HG02610 (cell line): ENCODE data around the gene CCDC181.
"Not testable (repeated sequence)": the region's sequence is repeated elsewhere in the genome, so short reads cannot be mapped to it uniquely, and the experiment has no call there.

Experiments used
- ATAC-seq: cut with Tn5 transposase; IDR thresholded peaks from one replicate; pipeline ENCODE4 v1.9.1; 2021; ENCODE audit warnings: mild to moderate bottlenecking, moderate library complexity; ENCODE audit not compliant: unreplicated experiment

Gene CCDC181

DNA sequence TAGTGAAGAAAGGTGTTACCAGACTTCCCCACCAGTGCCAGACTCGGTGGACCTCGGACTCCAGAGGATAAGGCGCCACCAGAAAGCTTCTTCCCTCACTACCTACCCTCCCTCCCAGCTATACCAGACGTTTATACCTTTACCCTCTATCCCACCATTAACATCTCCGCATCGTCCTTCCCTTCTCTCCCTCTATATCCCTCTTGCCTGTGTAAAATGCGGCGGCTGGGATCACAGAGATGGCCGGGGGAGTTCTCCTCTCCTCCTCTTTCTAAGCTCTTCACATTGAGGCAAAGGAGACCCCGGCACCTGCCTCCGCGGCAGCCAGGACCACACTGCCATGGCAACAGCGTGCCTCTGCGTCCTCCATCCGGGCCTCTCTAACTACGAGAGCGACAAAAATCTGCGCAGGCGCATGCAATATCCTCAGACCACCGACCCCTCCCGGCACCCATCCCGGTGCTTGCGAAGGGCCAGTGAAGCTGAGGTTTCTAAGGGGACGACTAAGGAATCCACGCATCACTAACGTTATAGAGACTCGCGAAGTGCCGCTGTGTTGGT lies at the start of gene CCDC181:
TSS of gene CCDC181 (minus strand) at position 394 of the 561 bp plus-strand sequence. CDS start 2,547 bp downstream, outside the sequence.
- peak; percentile 97 for ATAC-seq

DNA sequence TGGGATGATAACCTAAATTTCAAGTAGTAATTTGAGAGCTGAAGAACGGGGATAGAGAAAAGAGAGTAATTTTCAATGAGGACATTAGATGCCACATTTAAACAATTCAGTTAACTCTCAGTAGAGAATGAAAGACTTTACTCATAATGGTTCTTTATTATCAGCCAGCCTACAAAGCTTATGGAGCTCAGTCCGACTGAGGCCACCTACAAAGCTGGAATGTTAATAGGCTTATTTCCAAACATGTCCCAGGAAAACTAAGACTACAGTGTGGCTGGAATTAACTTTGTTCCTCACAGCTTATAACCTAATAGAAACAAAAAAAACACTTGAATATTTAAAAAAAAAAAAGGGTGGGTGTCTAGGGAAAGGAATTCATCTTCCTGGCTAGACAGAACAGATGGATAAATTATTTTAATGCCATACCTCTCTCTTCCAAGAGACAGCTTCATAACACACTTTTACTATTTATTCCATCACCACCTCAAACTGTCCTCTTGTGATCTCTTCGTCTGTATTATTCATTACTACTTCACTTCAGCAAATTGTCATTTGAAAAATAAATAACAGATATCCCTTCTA lies 48.6 kb upstream of the CCDC181 start:
- ATAC-seq: no peak

DNA sequence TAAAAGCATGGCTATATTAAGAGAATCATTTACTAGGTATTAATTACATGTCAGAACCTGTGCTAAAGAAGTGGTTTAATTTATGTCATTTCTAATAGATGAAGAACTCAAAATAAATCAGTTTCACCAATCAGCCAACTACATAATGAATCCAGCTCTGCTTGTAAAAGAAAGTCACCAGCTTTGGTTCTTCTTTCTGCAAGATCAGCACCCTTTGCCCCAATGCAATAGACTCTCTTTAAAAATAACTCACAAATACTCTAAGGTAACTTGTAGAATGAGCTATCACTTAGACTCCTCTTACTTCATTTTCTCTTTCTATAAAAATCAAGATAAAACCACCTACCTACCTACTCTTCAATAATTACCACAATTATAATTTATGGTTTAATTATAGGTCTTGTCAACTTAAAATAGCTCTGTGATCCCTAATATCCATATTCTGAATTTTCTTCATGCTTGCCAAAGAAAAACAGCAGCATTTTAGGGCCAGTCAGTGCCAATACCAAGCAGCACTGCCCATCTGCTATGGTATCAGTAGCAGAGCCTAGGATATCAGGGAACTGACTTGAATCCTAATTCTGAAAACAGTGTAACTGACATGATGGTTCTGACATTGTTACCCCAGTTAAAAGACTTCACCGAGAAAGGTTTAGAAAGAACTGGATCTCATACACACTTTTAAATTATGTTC lies 47.2 kb upstream of the CCDC181 start:
- ATAC-seq: no peak

DNA sequence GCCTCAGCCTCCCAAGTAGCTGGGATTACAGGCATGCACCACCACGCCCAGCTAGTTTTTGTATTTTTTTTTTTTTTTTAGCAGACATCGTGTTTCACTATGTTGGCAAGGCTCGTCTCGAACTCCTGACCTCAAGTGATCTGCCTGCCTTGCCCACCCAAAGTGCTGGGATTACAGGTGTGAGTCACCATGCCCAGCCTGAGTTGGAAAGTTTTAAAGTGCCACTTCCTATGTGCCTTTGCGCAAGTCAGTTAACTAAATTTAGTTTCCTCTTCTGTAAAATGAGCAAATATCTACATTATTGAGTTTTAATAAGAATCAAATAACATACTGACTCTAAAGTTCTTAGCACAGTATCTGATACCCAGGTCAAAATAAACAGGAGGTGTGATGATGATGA lies 46.1 kb upstream of the CCDC181 start:
- ATAC-seq: no peak

DNA sequence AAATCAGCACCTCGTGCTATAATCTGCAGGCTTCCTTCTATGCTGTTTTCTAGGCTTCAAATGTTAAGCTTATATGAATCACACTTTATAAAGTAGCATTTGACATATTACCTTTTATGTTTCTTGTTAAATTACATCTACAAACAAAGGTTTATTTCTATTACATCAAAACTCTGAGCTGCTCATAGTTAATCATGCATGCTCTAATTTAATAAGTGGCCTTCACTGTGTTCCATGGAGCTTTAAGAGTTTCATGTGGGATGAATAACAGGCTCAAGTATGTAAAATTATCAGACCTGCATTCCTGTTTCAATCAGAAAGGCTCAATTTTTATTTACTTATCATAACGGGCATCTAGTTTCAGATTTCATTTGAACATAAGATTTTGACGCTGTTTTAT lies 45.5 kb upstream of the CCDC181 start:
- no peak for ATAC-seq

DNA sequence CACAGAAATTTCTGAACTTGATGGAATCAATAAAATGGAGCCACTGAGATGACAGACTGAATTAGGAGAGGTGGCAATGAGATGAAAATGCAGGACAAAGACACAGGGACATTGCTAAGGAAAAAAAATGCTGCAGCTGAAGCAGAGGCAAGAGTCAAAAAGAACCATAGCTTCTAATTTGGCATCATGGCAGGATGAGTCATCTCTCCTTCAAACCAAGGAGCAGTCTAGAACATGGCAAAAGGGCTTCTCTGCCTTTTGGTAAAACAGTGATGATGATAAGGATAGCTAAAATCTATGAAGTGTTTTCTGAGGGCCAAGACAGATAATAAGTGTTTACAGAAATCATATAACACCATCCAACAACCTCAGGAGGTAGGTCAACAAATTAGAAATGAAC lies 41.7 kb upstream of the CCDC181 start:
- ATAC-seq: no peak

DNA sequence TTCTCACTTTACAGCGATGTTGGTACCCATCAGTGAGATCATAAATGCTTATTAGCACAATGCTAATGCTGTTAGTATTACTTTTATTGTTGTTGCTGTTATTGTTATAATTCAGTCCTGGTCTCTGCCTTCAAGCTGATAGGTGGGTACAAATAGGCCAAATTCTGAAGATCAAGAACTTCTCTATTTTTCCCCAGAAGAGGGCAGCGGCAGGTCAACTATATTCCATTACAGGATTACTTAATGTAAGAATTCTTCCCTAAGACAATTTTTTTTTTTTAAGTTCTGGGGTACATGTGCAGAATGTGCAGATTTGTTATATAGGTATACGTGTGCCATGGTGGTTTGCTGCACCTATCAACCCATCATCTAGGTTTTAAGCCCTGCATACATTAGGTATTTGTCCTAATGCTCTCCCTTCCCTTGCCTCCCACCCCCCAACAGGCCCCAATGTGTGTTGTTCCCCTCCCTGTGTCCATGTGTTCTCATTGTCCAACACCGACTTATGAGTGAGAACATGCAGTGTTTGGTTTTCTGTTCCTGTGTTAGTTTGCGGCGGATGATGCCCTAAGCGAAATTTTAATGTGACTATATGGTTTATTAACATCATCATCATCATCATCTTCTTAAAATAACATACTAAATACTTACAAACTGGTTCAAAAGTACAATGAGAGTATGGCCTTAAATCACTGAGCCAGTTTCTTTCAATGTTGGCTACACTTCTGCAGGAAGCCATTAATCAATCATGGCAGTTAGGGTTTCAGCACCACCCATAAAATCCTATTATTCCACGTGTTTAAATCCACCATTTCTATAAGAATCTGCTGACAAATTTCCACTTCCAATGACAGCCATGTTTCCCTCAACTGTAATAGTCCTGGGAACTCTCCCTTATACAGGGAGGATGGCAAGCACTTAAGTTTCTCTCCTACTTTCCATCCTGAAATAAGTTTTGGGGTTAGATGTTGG lies 39.3 kb upstream of the CCDC181 start:
- ATAC-seq: no peak

DNA sequence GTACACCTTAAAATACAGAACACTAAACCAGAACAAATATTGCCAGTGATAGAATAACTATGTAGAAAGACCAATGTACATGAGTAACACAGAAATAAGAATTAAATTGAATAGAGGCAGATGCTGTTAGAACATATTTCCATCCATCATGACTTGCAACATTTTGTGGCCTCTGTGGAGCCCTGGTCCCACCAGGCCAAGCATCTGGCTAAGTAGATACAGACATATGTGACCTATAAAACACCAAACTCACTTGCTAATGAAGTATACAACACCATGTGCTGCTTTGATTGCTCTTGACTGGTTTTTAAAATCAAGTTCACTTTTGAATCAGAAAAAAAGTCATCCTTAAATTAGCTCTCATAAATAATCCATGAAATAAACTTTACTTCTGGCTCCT lies 38.0 kb upstream of the CCDC181 start:
- ATAC-seq: no peak

DNA sequence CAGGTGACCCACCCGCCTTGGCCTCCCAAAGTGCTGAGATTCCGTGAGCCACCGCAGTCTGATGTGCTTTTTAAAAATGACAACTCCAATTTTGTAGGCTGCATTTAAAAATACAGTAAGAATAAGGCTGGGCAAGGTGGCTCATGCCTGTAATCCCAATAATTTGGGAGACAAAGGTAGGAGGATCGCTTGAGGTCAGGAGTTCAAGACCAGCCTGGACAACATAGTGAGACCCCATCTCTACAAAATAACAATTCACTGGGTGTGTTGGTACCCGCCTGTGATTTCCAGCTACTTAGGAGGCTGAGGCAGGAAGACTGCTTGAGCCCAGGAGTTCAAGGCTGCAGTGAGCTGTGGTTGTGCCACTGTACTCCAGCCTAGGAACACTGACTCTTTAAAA lies 35.1 kb upstream of the CCDC181 start:
- no peak for ATAC-seq

DNA sequence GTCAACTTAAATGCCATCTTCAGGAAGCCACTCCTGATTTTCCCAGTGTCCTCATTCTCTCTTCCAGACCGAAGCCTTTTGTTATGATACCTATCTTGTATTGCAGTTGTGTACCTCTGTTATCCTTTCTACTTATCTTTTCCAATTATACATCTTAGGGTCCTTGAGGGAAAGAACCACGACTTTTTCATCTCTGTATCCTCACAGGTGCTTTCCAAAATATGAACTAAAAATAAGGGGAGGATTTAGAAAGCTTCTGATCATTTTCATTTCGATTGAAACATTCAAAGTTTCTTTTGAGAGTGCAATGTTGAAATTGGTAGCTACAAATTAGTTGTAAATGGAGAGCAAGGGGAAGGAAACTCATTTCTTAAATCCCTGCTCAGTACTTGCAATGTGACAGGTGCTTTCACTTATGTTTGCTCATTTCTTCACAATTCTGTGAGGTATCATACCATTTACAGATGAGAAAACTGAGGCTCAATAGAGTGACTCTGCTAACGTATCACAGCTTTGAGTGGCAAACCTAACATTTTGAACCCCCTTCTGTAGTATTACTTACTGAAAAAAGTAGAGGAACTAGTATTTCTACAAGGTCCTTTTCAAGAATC lies 34.2 kb upstream of the CCDC181 start:
- ATAC-seq: peak; percentile 61

DNA sequence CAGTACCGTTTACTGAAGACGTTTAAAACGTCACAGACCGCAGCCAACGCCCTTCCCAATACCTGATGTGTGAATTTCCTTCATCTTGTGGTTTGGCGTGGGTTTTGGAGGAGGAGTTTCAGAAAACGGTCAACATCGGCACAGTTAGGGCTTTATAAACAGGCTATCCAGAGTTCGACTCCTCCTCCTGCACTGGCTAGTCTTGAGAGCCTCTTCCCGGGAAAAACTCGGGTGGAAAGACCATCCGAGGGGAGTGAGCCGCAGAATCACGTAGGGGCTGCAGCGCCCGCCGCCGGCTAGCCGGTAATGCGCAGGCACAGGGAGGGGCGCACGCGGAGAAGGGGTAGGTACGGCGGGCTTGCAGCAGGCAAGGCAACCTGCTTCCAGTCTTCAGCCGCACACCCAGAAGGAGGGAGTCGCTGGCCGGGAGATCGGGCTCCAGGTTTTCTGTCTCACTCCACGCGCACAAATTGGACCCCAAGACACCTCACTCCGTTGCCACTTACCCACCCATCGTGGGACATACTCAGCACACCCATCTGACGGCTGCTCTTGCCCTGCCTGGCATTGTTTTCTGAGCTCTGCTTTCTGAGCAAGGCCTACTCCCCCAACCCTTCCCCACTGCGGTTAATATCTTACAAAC lies 33.0 kb upstream of the CCDC181 start:
- no peak for ATAC-seq

DNA sequence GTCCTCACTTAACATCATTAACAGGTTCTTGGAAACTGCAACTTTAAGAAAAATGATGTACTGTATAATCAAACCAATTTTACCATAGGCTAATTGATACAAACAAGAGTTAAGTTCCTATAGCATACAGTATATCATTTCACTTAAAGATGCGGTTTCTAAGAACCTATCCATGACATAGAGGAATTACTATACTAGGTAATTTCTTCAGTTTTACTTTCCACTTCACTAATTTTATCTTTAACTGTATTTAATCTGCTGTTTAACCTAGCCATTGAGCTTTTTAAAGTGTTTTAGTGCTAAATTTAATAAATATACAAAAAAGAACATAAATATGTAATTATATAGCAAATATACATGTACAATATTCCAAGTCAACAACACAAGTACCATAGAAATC lies 30.2 kb upstream of the CCDC181 start:
- ATAC-seq: no peak

DNA sequence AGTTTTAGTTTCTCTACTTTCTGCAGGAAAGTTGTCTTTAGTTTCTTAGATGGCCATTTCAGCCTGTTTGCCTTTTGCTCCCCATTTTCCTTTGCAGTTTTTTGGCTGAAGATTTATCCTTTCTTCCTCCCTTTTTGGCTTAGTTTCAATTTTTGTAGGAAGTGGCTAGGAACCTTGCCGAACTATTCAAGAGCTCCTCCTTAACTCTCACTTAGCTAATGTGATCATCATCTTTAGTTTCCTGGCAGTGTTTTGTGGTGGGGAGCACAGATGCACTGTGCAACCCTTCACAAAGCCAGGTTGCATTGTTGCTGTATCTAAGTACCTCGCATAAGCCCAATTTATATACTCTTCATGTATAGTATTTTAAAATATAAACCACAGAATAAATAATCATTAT lies 28.8 kb upstream of the CCDC181 start:
- no peak for ATAC-seq

DNA sequence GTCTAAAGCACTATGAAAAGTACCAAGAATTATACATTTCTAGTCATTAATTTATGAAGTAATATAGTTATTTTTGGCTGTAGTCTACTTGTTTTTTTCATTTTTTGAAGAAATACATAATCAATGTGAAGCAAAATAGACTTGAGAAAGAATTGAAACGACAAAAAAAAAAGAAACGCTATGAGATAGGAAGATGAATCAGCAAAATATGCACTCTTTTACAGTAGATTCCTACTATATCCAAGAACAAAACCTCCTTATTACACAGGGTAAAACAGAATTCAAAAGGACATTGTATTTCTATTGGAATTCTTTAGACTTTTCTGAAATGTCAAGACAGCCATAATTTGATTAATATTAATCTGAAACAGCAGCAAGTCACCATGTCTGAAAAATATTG lies 25.6 kb upstream of the CCDC181 start:
- no peak for ATAC-seq

DNA sequence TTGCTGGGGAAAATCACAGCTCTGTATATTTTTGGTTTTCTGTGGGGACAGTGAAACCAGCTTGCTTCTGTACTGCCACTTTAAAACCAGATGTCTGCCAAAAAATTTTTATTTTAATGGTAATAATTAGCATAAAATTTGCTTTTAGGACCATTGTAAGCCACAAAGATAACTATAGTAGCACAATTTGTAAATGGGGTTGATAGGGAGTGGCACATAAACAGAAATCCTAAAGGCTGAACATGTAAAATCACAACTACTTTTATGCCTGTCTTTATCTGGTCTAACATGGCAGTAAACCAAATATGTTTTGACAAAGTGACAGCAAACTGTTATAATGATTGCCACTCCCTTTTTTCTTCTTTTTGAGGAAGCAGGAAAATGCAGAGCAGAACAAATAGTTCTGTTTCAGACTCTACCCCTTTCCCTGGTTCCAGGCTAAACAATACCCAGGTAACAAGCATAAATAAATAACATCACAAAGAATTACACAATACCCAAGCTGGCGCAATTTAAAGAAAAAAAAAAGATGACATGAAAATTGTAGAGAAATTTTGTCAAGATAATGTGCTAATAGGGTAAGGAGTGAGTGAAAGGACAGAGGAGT lies 24.0 kb upstream of the CCDC181 start:
- no peak for ATAC-seq

DNA sequence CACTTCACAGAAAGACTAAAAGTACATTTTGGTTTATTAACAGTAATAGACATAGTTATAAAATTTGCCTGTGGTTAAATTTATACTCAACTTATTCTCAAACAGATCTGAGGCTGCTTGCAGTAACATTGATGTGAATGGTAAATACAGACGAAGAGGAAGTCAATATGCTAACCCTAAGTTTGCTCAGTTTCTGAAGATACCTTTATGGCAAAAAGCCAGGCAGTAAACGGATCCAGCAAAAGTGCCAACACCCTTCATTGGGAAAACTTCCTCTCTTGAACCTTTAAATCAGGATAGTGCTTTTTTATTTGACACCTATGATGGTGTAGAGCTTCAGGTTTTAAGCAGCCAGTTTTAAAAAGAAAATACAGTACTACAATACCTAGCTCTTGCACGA lies 16.6 kb upstream of the CCDC181 start:
- ATAC-seq: no peak

DNA sequence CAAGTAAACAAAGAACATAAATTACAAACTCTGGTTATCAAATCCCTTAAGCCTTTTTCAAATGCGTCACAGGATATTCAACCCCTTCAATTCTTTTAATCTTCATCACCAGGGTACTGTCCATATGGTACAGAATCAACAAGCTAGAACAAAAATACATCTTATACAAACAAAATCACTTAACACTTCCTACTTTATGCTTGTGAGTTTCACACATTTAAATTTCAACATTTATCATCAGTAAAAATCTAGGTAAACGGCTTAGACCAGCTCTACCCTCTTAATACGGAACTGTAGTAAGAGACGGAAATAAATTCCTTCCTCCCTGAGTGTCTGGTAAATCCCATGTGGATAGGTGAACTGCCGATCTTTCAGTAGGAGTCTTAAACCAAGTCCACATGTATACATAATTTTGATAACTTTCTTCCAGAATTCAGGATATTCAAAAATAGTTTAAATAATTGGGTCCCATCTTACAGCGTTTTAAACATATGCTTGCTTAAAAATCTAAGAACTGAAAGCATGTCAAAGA lies 1.0 kb downstream of the CCDC181 start:
- no peak for ATAC-seq

DNA sequence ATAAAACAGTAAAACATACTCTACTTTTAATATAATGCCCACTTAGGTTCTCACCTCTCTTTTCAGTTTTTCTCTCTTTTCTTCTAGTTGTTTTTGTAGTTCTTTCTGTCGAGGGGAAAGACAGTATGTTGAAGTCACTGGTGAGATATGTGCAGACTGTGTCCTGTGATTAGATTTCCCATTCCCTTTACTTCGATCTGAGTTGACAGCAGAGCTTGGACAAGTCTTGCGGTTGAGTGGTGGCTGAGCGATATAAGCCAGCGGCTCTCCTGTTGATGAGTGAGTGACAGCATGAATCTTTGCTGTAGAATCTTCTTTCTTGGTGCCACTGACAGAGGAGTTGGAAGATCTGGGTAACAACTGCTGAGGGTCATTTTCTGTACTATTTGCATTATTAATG lies 6.0 kb downstream of the CCDC181 start:
- no peak for ATAC-seq

DNA sequence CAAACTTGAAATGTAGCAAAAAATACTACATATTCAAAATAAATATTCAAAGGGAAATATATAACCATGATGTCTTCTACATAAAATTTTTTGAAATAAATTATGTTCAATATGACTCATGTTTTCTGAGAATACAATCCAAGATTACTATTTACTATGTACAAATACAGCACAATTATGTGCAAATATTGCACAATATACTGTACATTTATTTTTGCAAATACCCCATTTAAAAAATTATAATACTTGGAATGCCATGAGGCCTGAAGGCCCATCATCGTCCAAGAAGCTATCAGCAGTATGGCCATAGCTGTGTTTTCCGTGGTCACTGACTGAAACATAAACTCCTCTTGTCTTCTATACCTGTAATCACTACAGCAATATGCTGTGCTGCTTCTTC lies 12.3 kb downstream of the CCDC181 start:
- no peak for ATAC-seq

DNA sequence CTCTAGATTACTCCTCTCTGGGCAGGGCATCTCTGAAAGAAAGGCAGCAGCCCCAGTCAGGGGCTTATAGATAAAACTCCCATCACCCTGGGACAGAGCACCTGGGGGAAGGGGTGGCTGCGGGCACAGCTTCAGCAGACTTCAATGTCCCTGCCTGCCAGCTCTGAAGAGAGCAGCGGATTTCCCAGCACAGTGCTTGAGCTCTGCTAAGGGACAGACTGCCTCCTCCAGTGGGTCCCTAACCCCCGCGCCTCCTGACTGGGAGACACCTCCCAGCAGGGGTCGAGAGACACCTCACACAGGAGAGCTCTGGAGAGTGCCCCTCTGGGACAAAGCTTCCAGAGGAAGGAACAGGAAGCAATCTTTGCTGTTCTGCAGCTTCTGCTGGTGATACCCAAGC lies 18.9 kb downstream of the CCDC181 start:
- ATAC-seq: not testable (repeated sequence)
